GM23338 (cell line): ENCODE results near the gene ARHGEF38. TPM values are rescaled to one million over a fixed set of nuclear protein-coding genes. Genes with fewer than 3 reads are reported as not detected.

Experiments used
- ATAC-seq: fragments of 200-7000 bp; cut with Tn5 transposase; 3 replicates; pipeline ENCODE4 v1.9.1; 2020
- DNase-seq: peaks from one replicate; pipeline ENCODE4 v3.0.0-alpha.2; 2015; ENCODE audit warnings: low spot score
- H2AFZ ChIP-seq: fragments of 200-600 bp; sonication (generic); 2 replicates; pipeline ENCODE4 v1.8.0; 2016; ENCODE audit warnings: antibody characterized with exemption, mild to moderate bottlenecking, moderate library complexity
- H3F3A ChIP-seq: fragments of 200-600 bp; sonication (generic); replicated peaks from 2 replicates; pipeline ENCODE4 v1.8.0; 2017; ENCODE audit warnings: antibody characterized with exemption, mixed run types, low read depth
- H3K27ac ChIP-seq: fragments of 200-600 bp; sonication (generic); 2 replicates; pipeline ENCODE4 v1.6.1; 2016; ENCODE audit warnings: low read depth
- H3K27me3 ChIP-seq: fragments of 200-600 bp; sonication (generic); 2 replicates; pipeline ENCODE4 v1.8.0; 2016; ENCODE audit warnings: mild to moderate bottlenecking, mixed run types, moderate library complexity; ENCODE audit not compliant: insufficient read depth
- H3K36me3 ChIP-seq: fragments of 200-600 bp; sonication (generic); 2 replicates; pipeline ENCODE4 v1.8.0; 2016; ENCODE audit warnings: mild to moderate bottlenecking; ENCODE audit not compliant: insufficient read depth
- H3K4me1 ChIP-seq: fragments of 200-600 bp; sonication (generic); 2 replicates; pipeline ENCODE4 v1.8.0; 2016; ENCODE audit warnings: mild to moderate bottlenecking, moderate library complexity; ENCODE audit not compliant: insufficient read depth
- H3K4me2 ChIP-seq: fragments of 200-600 bp; sonication (generic); 2 replicates; pipeline ENCODE4 v1.7.1; 2017; ENCODE audit warnings: mixed run types
- H3K4me3 ChIP-seq: fragments of 200-600 bp; sonication (generic); 2 replicates; pipeline ENCODE4 v1.6.1; 2016; ENCODE audit warnings: mixed run types
- H3K79me2 ChIP-seq: fragments of 200-600 bp; sonication (generic); replicated peaks from 2 replicates; pipeline ENCODE4 v1.8.0; 2017; ENCODE audit warnings: mild to moderate bottlenecking; ENCODE audit not compliant: insufficient read depth
- H3K9me2 ChIP-seq: fragments of 200-600 bp; sonication (generic); 2 replicates; pipeline ENCODE4 v1.8.0; 2017; ENCODE audit not compliant: insufficient read depth
- H4K20me1 ChIP-seq: fragments of 200-600 bp; sonication (generic); replicated peaks from 2 replicates; pipeline ENCODE4 v1.8.0; 2017; ENCODE audit warnings: mild to moderate bottlenecking; ENCODE audit not compliant: insufficient read depth
- H3K27ac Mint-ChIP-seq: 2 replicates; pipeline ENCODE4 v1.8.0; 2020; ENCODE audit warnings: inconsistent platforms, mild to moderate bottlenecking, moderate library complexity, mixed read lengths
- H3K27me3 Mint-ChIP-seq: 3 replicates; pipeline ENCODE4 v1.8.0; 2022; ENCODE audit warnings: low read depth, mild to moderate bottlenecking, moderate library complexity, mixed read lengths, inconsistent platforms; ENCODE audit not compliant: insufficient read depth, poor library complexity
- H3K36me3 Mint-ChIP-seq: 3 replicates; pipeline ENCODE4 v1.8.0; 2021; ENCODE audit warnings: low read depth, mild to moderate bottlenecking, inconsistent platforms, moderate library complexity, mixed read lengths
- H3K4me1 Mint-ChIP-seq: 3 replicates; pipeline ENCODE4 v1.8.0; 2020; ENCODE audit warnings: mild to moderate bottlenecking, inconsistent platforms, mixed read lengths
- H3K4me3 Mint-ChIP-seq: 3 replicates; pipeline ENCODE4 v1.8.0; 2021; ENCODE audit warnings: moderate library complexity, mild to moderate bottlenecking, inconsistent platforms, mixed read lengths
- H3K9me3 Mint-ChIP-seq: 3 replicates; pipeline ENCODE4 v1.8.0; 2020; ENCODE audit warnings: moderate library complexity, mild to moderate bottlenecking, inconsistent platforms, mixed read lengths
- CREB1 ChIP-seq: fragments of 250-450 bp; sonication (Bioruptor Pico); IDR thresholded peaks from 2 replicates; pipeline ENCODE4 v1.5.0; 2020; ENCODE audit warnings: low read depth, mild to moderate bottlenecking, moderate library complexity
- CTCF ChIP-seq, 2 experiments: fragments of 200-600 bp in 1 of 2; sonication (generic) in 1 of 2; conservative IDR thresholded peaks; 2 replicates each; pipeline versions ENCODE4 v1.5.1 to v1.6.1; 2016 to 2017; ENCODE audit warnings: antibody characterized with exemption in 2 of 2, low read depth in 2 of 2, mild to moderate bottlenecking in 2 of 2, moderate library complexity in 1 of 2
- ETS1 ChIP-seq: IDR thresholded peaks from 2 replicates; pipeline ENCODE4 v1.6.1; 2016; ENCODE audit warnings: antibody characterized with exemption
- EZH2 ChIP-seq: fragments of 200-600 bp; sonication (generic); IDR thresholded peaks from one replicate; pipeline ENCODE4 v1.8.0; 2017; ENCODE audit warnings: antibody characterized with exemption, mild to moderate bottlenecking, low read depth; ENCODE audit not compliant: unreplicated experiment
- EZH2phosphoT487 ChIP-seq: fragments of 200-600 bp; sonication (generic); IDR thresholded peaks from one replicate; pipeline ENCODE4 v1.8.1; 2018; ENCODE audit warnings: antibody characterized with exemption; ENCODE audit not compliant: unreplicated experiment
- JUNB ChIP-seq: IDR thresholded peaks from one replicate; pipeline ENCODE4 v1.6.1; 2016; ENCODE audit warnings: antibody characterized with exemption; ENCODE audit not compliant: unreplicated experiment
- NANOG ChIP-seq: IDR thresholded peaks from 2 replicates; pipeline ENCODE4 v1.6.1; 2016; ENCODE audit warnings: antibody characterized with exemption, borderline replicate concordance
- POLR2AphosphoS5 ChIP-seq: IDR thresholded peaks from 2 replicates; pipeline ENCODE4 v1.6.1; 2016; ENCODE audit warnings: antibody characterized with exemption, low read depth
- REST ChIP-seq: IDR thresholded peaks from one replicate; pipeline ENCODE4 v1.6.1; 2018; ENCODE audit warnings: antibody characterized with exemption; ENCODE audit not compliant: unreplicated experiment
- STAT1 ChIP-seq: IDR thresholded peaks from one replicate; pipeline ENCODE4 v1.6.1; 2016; ENCODE audit warnings: antibody characterized with exemption; ENCODE audit not compliant: unreplicated experiment
- ZNF114 ChIP-seq: fragments of 250-450 bp; sonication (Bioruptor Pico); IDR thresholded peaks from 2 replicates; pipeline ENCODE4 v1.5.0; 2020; ENCODE audit warnings: mild to moderate bottlenecking, moderate library complexity
- ZNF331 ChIP-seq: fragments of 250-450 bp; sonication (Bioruptor Pico); IDR thresholded peaks from 2 replicates; pipeline ENCODE4 v1.5.0; 2020; ENCODE audit warnings: low read depth, mild to moderate bottlenecking, moderate library complexity
- ZNF462 ChIP-seq: fragments of 250-450 bp; sonication (Bioruptor Pico); IDR thresholded peaks from 2 replicates; pipeline ENCODE4 v1.5.0; 2020; ENCODE audit warnings: mild to moderate bottlenecking, moderate library complexity
- polyA plus RNA-seq: library from polyadenylated mRNA; unstranded; fragments of >200 nt; fragmentation: Nextera tagmentation; extraction: Ambion mirVana; gene quantifications from 2 replicates; pipeline ENCODE4 v1.2.1, GENCODE V29; 2016
- total RNA-seq: library from RNA; depleted of rRNA; stranded (reverse); fragments of >200 nt; shearing (Covaris generic); gene quantifications from 2 replicates; pipeline ENCODE4 v1.2.3, GENCODE V29; 2014

The ARHGEF38 gene
- total and polyA plus RNA-seq, 2 experiments from 2014 or later, result 0.58 TPM; not detected in 1

- Histone ChIP-seq H3K27me3 (no peaks in the 10 kb centered on the region), H3K79me2 (no peaks in the 10 kb centered on the region), H3K4me3 (no peak overlapping the region), H3K4me2 (no peak overlapping the region), H3K27ac (no peak overlapping the region), H2AFZ (no peak overlapping the region), H3K36me3 (no peaks in the 10 kb centered on the region), H4K20me1 (no peaks in the 10 kb centered on the region), H3K9me2 (no peaks in the 10 kb centered on the region), H3F3A (no peaks in the 10 kb centered on the region), H3K4me1 (no peaks in the 10 kb centered on the region)
- H3K4me3 Mint-ChIP-seq, result no peak overlapping the region
- H3K4me1 Mint-ChIP-seq, result peaks cover 7% of the 10 kb centered on the region; the same call in 2 of the 3 replicates
- H3K27me3 Mint-ChIP-seq, result peaks cover 2% of the 10 kb centered on the region
- no peaks in the 10 kb centered on the region for H3K36me3 Mint-ChIP-seq
- ATAC-seq (no peak), DNase-seq (no peak)
- no peaks in the 10 kb centered on the region for H3K9me3 Mint-ChIP-seq
- H3K27ac Mint-ChIP-seq, result no peak overlapping the region
- TF ChIP-seq EZH2 (no peak), ETS1 (no peak), POLR2AphosphoS5 (no peak), CTCF (conservative IDR thresholded peaks at IDR 0.05; ENCODE audit: low read depth in 2 of 2) (no peak), ZNF462 (CRISPR knock-in tag) (no peak), NANOG (no peak), CREB1 (CRISPR knock-in tag) (no peak), ZNF114 (CRISPR knock-in tag) (no peak), STAT1 (no peak), JUNB (no peak), EZH2phosphoT487 (no peak), REST (no peak), ZNF331 (CRISPR knock-in tag) (no peak)
Measured at GRCh38 chr4:105626846-105627245, 74.4 kb downstream of the ARHGEF38 start.
